Activated T-helper 1 cell treated with Interleukin-2 at 50 U/mL for 16 hours (primary cell): Measurements from ENCODE around the gene SLC47A2.

ENCODE experiments used
- DNase-seq: peaks from one replicate; pipeline ENCODE4 v3.0.0-alpha.2; 2020; ENCODE audit warnings: low read depth

The SLC47A2 gene

DNA sequence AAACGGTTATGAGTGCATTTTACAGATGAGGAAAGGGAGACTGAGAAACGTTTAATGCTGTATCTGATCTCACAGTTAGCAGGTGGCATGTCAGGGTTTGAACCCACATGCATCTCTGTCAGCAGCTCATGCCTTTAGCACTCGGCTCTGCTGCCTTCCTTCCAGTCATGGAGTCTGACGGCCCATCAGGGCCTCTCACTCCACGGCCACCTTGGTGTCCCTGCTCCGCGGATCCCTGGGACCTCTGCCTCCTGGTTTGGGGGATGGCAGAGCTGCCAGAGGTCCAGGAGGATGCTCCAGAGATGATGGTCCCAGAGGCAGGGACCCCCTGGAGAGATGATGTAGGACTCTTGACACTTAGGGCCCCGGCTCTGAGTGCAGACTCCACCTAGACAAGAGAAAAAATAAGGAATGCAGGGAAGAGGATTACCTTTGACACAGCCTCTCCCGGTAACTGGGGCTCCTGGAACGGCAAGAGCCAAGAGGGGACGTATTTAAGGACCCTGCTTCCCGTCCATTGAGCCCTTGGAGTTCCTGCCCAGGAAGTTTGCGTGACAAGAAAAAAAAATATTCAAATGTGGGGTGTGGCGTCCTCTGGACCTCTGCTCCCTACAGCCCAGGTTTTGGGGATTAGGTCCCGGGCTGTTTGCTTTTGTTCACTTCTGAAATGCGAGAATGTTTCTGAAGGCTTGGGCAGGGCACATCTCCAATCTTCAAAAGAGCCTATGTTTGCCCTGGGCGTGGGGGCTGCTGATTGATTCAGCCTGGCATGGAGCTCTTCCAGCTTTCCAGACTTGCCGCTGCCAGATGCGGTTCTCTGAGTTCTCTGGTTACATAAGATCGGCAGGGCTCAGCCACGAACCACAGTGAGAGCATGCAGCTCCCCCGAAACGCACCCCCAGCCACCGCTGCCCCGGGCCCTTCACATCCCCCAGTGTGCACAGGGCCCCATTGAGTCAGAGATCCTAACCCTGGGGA lies 31.7 kb upstream of the SLC47A2 start, which contains the start of gene ALDH3A1:
TSS of gene ALDH3A1 (minus strand) at position 470 of the 978 bp plus-strand sequence. CDS start 3,169 bp downstream, outside the sequence.
- DNase-seq = no peak

DNA sequence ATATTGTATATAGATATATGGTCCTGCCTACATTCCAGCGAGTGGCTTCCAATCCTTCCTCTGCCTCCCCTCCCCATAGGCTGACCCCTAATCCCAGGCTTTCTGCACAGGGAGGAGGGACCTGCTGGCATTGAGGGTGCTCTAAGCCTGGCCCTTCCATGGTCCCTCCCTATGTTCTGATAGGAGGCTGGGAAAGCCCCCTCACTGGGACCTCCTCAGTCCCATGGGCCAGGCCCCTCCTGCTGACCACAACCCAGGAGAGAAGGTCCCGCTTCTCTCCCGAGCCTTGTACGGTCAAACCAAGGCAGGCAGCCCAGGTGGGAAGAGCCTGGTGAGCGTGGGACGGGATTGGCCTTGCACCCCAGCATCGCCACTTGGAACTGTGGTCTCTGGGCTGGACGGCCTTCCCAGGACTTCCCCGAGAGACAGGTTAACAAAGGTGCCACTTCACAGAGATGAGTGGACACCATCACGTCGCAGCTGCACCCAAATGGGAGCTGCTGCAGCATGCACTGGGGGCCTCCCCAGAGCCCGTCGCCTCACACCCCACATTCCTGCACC lies 30.9 kb upstream of the SLC47A2 start:
- no peak for DNase-seq

- no peak for DNase-seq
Measured at GRCh38 chr17:19746517-19746916, 30.1 kb upstream of the SLC47A2 start.

GRCh38 chr17:19744922-19745757 lies 28.8 kb upstream of the SLC47A2 start:
- DNase-seq = peak; percentile 70

GRCh38 chr17:19744492-19744891 lies 28.1 kb upstream of the SLC47A2 start:
- DNase-seq = no peak

GRCh38 chr17:19743101-19744100 lies 27.0 kb upstream of the SLC47A2 start:
- no peak for DNase-seq

- DNase-seq = no peak
Measured at GRCh38 chr17:19742495-19742894, 26.1 kb upstream of the SLC47A2 start.

- no peak for DNase-seq
Measured at GRCh38 chr17:19741832-19742457, 25.6 kb upstream of the SLC47A2 start.

GRCh38 chr17:19740933-19741332 lies 24.5 kb upstream of the SLC47A2 start:
- DNase-seq = no peak

DNA sequence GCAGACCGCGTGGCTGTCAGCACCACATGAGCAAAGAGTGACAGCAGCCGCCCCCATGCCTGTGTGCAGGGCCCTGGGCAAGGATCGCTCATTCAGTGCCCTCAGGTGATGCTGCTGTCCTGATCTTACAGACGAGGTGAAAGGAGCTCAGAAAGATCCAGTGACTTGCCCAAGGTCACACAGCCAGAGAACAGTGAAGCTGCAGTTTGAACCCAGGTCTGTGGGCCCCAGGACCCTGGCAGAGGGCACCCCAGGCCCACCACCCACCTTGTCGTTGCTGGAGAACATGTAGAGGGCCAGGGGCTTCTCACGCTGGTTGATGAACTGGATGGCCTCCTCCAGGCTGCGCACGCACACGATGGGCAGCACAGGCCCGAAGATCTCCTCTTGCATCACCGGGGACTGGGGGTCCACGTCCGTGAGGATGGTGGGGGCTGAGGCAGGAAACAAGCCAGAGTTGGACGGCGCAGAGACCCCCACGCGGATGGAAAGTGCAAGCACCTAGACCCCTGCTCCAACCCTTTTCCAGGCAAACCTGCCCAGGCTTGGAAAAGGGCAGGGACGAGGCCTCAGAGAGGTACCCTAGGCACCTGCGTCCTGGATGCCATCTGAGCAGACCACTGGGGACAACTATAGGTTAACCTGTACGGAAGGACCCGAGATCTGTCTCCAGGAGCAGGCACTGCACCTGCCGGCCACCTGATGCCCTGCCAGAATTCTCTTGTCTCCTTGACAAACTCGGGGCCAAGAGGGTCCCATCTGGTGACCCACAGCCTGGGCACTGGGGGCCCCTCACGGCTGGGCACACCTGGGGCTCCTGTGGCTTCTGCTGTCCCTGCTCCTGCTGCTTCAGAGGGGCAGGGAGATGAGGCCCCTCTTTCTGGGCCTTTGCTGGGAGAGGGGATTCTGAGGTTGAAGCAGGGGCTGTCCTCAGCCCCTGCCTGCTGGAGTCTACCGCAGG lies 23.1 kb upstream of the SLC47A2 start:
- DNase-seq = no peak

DNA sequence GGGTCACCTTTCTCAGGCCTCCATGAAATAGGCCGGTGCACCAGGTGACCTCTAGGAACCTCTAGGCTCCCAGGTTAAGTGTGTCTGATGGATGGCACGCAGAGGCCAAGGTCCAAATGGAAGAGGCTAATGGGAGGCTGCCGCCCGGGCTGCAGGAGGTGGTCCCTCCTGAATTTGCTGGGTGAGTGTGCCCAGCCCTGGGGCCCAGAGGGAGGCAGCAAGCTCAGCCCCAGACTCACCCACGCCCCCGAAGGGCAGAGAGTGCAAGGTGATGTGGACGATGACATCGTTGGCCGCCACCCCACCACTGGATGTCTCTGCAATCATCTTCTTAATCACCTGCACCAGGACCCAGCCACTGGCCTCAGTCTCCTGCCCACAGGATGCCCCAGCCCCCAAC lies 22.4 kb upstream of the SLC47A2 start:
- DNase-seq = no peak

- DNase-seq = no peak
Measured at GRCh38 chr17:19738073-19738449, 21.7 kb upstream of the SLC47A2 start.

- no peak for DNase-seq
Measured at GRCh38 chr17:19737305-19738072, 21.1 kb upstream of the SLC47A2 start.

GRCh38 chr17:19736071-19736470 lies 19.7 kb upstream of the SLC47A2 start:
- DNase-seq = no peak

- no peak for DNase-seq
Measured at GRCh38 chr17:19733953-19734526, 17.7 kb upstream of the SLC47A2 start.

- no peak for DNase-seq
Measured at GRCh38 chr17:19731626-19732025, 15.2 kb upstream of the SLC47A2 start.

- DNase-seq = no peak
Measured at GRCh38 chr17:19730843-19731242, 14.5 kb upstream of the SLC47A2 start.

DNA sequence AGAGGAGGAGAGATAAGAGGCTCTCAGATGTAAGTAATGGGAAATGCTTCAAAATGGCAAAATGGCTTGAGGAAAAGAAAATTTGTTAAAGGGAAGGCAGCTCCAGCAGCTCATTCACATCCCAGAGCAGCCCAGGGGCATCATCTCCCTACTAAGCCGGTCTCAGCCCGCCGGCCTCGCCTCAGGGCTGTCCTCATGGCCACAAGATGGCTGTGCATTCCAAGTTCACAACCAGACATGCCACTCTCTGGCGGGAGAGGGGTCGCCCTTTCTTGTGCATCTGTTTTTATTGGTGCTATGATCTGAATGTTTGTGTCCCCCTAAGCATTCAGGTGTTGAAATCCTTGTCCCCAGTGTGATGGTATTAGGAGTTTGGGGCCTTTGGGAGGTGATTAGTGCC lies 13.5 kb upstream of the SLC47A2 start:
- no peak for DNase-seq
